ENCODE data around the gene CPZ. TPM values are rescaled to one million over a fixed set of nuclear protein-coding genes. Genes with fewer than 3 reads are reported as not detected.

Gene CPZ
- total and polyA plus RNA-seq, 2 experiments from 2014 or later = 24.6 to 37.3 TPM

GRCh38 chr4:8601086-8601485 lies 8.5 kb downstream of the CPZ start:
- H3K9me2 ChIP-seq (ENCODE audit: insufficient read depth) = no peaks in the 10 kb centered on the region
- H3K4me2 ChIP-seq = no peak overlapping the region
- Mint-ChIP-seq H3K27ac (no peak overlapping the region), H3K9me3 (no peaks in the 10 kb centered on the region), H3K36me3 (ENCODE audit: low read depth) (peaks cover 6% of the 10 kb centered on the region), H3K27me3 (ENCODE audit: insufficient read depth, low read depth, poor library complexity) (peaks cover 1% of the 10 kb centered on the region), H3K4me3 (no peak overlapping the region), H3K4me1 (no peaks in the 10 kb centered on the region; the same call in 1 of the 3 replicates)
- DNase-seq (ENCODE audit: low spot score) = no peak
- no peaks in the 10 kb centered on the region for H3K4me1 ChIP-seq (ENCODE audit: insufficient read depth)
- 0 out of 2 replicates have a peak, but pooled peaks cover 2% of the 10 kb centered on the region for H3K79me2 ChIP-seq (replicated peaks; ENCODE audit: insufficient read depth)
- no peak overlapping the region for H3K27ac ChIP-seq (ENCODE audit: low read depth)
- H4K20me1 ChIP-seq (replicated peaks; ENCODE audit: insufficient read depth) = no peaks in the 10 kb centered on the region
- no peak for TF ChIP-seq EZH2 (IDR thresholded peaks at IDR 0.05; ENCODE audit: low read depth, unreplicated experiment)
- no peak for TF ChIP-seq JUNB (IDR thresholded peaks at IDR 0.05; ENCODE audit: unreplicated experiment)
- TF ChIP-seq POLR2AphosphoS5 (IDR thresholded peaks at IDR 0.05; ENCODE audit: low read depth) = no peak
- TF ChIP-seq ZNF114 (CRISPR knock-in tag; IDR thresholded peaks at IDR 0.05) = no peak
- no peak for TF ChIP-seq EZH2phosphoT487 (IDR thresholded peaks at IDR 0.05; ENCODE audit: unreplicated experiment)
- no peak for TF ChIP-seq REST (IDR thresholded peaks at IDR 0.05; ENCODE audit: unreplicated experiment)
- no peak for TF ChIP-seq ETS1 (IDR thresholded peaks at IDR 0.05)
- no peak for TF ChIP-seq ZNF331 (CRISPR knock-in tag; IDR thresholded peaks at IDR 0.05; ENCODE audit: low read depth)
- no peak for TF ChIP-seq ZNF462 (CRISPR knock-in tag; IDR thresholded peaks at IDR 0.05)
- TF ChIP-seq CREB1 (CRISPR knock-in tag; IDR thresholded peaks at IDR 0.05; ENCODE audit: low read depth) = no peak
- no peak for TF ChIP-seq CTCF (conservative IDR thresholded peaks at IDR 0.05; ENCODE audit: low read depth in 2 of 2)
- TF ChIP-seq NANOG (IDR thresholded peaks at IDR 0.05; ENCODE audit: borderline replicate concordance) = no peak
- no peak for TF ChIP-seq STAT1 (IDR thresholded peaks at IDR 0.05; ENCODE audit: unreplicated experiment)
- H3K27me3 ChIP-seq (ENCODE audit: insufficient read depth) = no peaks in the 10 kb centered on the region
- ATAC-seq = no peak
- no peak overlapping the region for H2AFZ ChIP-seq
- no peak overlapping the region for H3K4me3 ChIP-seq
- H3F3A ChIP-seq (replicated peaks; ENCODE audit: low read depth) = no peaks in the 10 kb centered on the region
- no peaks in the 10 kb centered on the region; the same call in 1 of the 2 replicates for H3K36me3 ChIP-seq (ENCODE audit: insufficient read depth)

All from GM23338 (cell line).